AG04449 (cell line): Measurements from ENCODE around the gene ANK2.

Source experiments
- CTCF ChIA-PET: fragments of 350-600 bp; formaldehyde crosslinking; extraction: SDS; loops from one replicate; lab custom pipeline; 2021; ENCODE audit warnings: antibody characterized with exemption; lab: Yijun Ruan, JAX
- POLR2A ChIA-PET: fragments of 400-600, 350-600 bp; formaldehyde crosslinking; extraction: SDS; loops from one replicate; lab custom pipeline; 2020; ENCODE audit warnings: antibody characterized with exemption, inconsistent platforms; lab: Yijun Ruan, JAX
- DNase-seq: peaks from one replicate; pipeline ENCODE4 v3.0.0-alpha.2; 2010; ENCODE audit warnings: low read depth, low spot score
- H3K4me3 ChIP-seq: 2 replicates; pipeline ENCODE4 v1.5.1; 2011; ENCODE audit warnings: low read depth, mild to moderate bottlenecking, control low read depth, low read length
- CTCF ChIP-seq: IDR thresholded peaks from one replicate; pipeline ENCODE4 v1.5.1; 2011; ENCODE audit warnings: mild to moderate bottlenecking, moderate library complexity, low read length, control low read depth, inconsistent platforms; ENCODE audit not compliant: insufficient read depth; ENCODE audit errors: missing control alignments

ANK2 gene

GRCh38 chr4:113141901-113142346 lies 92.5 kb downstream of the ANK2 start:
- ChIA-PET CTCF (no interaction called here), POLR2A (no interaction called here)
- peak; percentile 5 for DNase-seq
- TF ChIP-seq CTCF: no peak
- H3K4me3 ChIP-seq: no peak overlapping the region

- TF ChIP-seq CTCF: no peak
- POLR2A ChIA-PET: no interaction called here
- no peak overlapping the region for H3K4me3 ChIP-seq
- no peak for DNase-seq
- CTCF ChIA-PET: no interaction called here
These were observed 92.9 kb downstream of the ANK2 start for GRCh38 chr4:113142351-113142750.

GRCh38 chr4:113144091-113144490 lies 94.6 kb downstream of the ANK2 start:
- ChIA-PET CTCF (no interaction called here), POLR2A (no interaction called here)
- TF ChIP-seq CTCF: no peak
- no peak overlapping the region for H3K4me3 ChIP-seq
- no peak for DNase-seq

- no peak for DNase-seq
- ChIA-PET CTCF (no interaction called here), POLR2A (no interaction called here)
- no peak for TF ChIP-seq CTCF
- no peak overlapping the region for H3K4me3 ChIP-seq
These were observed 95.7 kb downstream of the ANK2 start for GRCh38 chr4:113145147-113145518.

GRCh38 chr4:113145519-113146291 lies 96.3 kb downstream of the ANK2 start:
- DNase-seq: no peak
- no peak for TF ChIP-seq CTCF
- ChIA-PET POLR2A (no interaction called here), CTCF (no interaction called here)
- no peak overlapping the region for H3K4me3 ChIP-seq

GRCh38 chr4:113146876-113147358 lies 97.5 kb downstream of the ANK2 start:
- TF ChIP-seq CTCF: no peak
- CTCF ChIA-PET: no interaction called here
- POLR2A ChIA-PET: no interaction called here
- H3K4me3 ChIP-seq: no peak overlapping the region
- DNase-seq: no peak
